ENCODE measurements around the gene SMG6. TPM values are rescaled to one million over a fixed set of nuclear protein-coding genes. Genes with fewer than 3 reads are reported as not detected.

SMG6 gene
- total RNA-seq, 2 donors from 2014 or later, result 12.5 to 22.1 TPM

- DNase-seq (no peak), ATAC-seq (no peak)
- H3K9me3 ChIP-seq, result no peaks in the 10 kb centered on the region
- WGBS, 2 donors, result 88 to 91% methylated on average over 6 of the region's 6 CpGs
- no peaks in the 10 kb centered on the region for H3K27me3 ChIP-seq
- H3K4me1 ChIP-seq, result peaks cover 13% of the 10 kb centered on the region
- no peaks in the 10 kb centered on the region for H3K36me3 ChIP-seq (replicated peaks in 1 of 2; ENCODE audit: insufficient read depth in 1 of 2, low read depth in 2 of 2)
- intact Hi-C loops (cut with DNase I), result no loop called here
- TF ChIP-seq POLR2A (IDR thresholded peaks at IDR 0.05) (no peak), CTCF (IDR thresholded peaks at IDR 0.05) (no peak)
- peak overlapping the region in 3 of 4 donors; percentile 12 to 55 (median 42) for H3K27ac ChIP-seq
- no peak overlapping the region for H3K4me3 ChIP-seq
Measured at GRCh38 chr17:2071024-2071385, 232.6 kb downstream of the SMG6 start.

GRCh38 chr17:2070241-2071023 is 233.2 kb downstream of the SMG6 start:
- H3K36me3 ChIP-seq (replicated peaks in 1 of 2; ENCODE audit: insufficient read depth in 1 of 2, low read depth in 2 of 2), result no peaks in the 10 kb centered on the region
- TF ChIP-seq CTCF (IDR thresholded peaks at IDR 0.05) (no peak), POLR2A (IDR thresholded peaks at IDR 0.05) (no peak)
- 76 to 81% methylated on average over 9 to 13 of the region's 13 CpGs for WGBS, 2 donors
- no peak overlapping the region for H3K4me3 ChIP-seq
- H3K27ac ChIP-seq, result peak overlapping the region in 2 of 4 donors; percentile 42 to 55
- no peaks in the 10 kb centered on the region for H3K27me3 ChIP-seq
- ATAC-seq, result peak; percentile 22
- H3K4me1 ChIP-seq, result peaks cover 13% of the 10 kb centered on the region
- intact Hi-C loops (cut with DNase I), result no loop called here
- no peaks in the 10 kb centered on the region for H3K9me3 ChIP-seq
- peak in 3 of 4 donors; percentile 47 to 71 (median 57) for DNase-seq

GRCh38 chr17:2068519-2069051 is 235.0 kb downstream of the SMG6 start:
- Histone ChIP-seq H3K36me3 (replicated peaks in 1 of 2; ENCODE audit: insufficient read depth in 1 of 2, low read depth in 2 of 2) (peaks cover 0 to 4% of the 10 kb centered on the region in 2 donors), H3K27ac (peak overlapping the region in 3 of 4 donors; percentile 10 to 47 (median 40)), H3K9me3 (no peaks in the 10 kb centered on the region), H3K4me3 (no peak overlapping the region), H3K4me1 (peaks cover 13% of the 10 kb centered on the region), H3K27me3 (no peaks in the 10 kb centered on the region)
- intact Hi-C loops (cut with DNase I), result no loop called here
- WGBS, 2 donors, result 69 to 76% methylated on average over 10 to 15 of the region's 15 CpGs
- no peak for ATAC-seq
- TF ChIP-seq POLR2A (IDR thresholded peaks at IDR 0.05) (no peak), CTCF (IDR thresholded peaks at IDR 0.05) (no peak)
- DNase-seq, result no peak

GRCh38 chr17:2068031-2068518 is 235.5 kb downstream of the SMG6 start:
- peaks cover 13% of the 10 kb centered on the region for H3K4me1 ChIP-seq

More at GRCh38 chr17:2068031-2068518, 235.5 kb downstream of the SMG6 start:
- no peak for TF ChIP-seq POLR2A (IDR thresholded peaks at IDR 0.05)
- TF ChIP-seq CTCF (IDR thresholded peaks at IDR 0.05), result no peak
- intact Hi-C loops (cut with DNase I), result no loop called here
- no peaks in the 10 kb centered on the region for H3K9me3 ChIP-seq
- WGBS, 2 donors, result 77 to 91% methylated on average over 4 to 6 of the region's 6 CpGs
- DNase-seq (no peak), ATAC-seq (no peak)
- H3K36me3 ChIP-seq (replicated peaks in 1 of 2; ENCODE audit: insufficient read depth in 1 of 2, low read depth in 2 of 2), result peaks cover 0 to 4% of the 10 kb centered on the region in 2 donors
- no peaks in the 10 kb centered on the region for H3K27me3 ChIP-seq
- peak overlapping the region in 2 of 4 donors; percentile 40 to 47 for H3K27ac ChIP-seq
- no peak overlapping the region for H3K4me3 ChIP-seq
